Measurements from ENCODE around the gene COG5. TPM values are rescaled to one million over a fixed set of nuclear protein-coding genes. Genes with fewer than 3 reads are reported as not detected.

Gene COG5
- polyA plus RNA-seq, 3 donors: 12.7 to 29.0 (median 28.1) TPM

GRCh38 chr7:107304636-107305035 is 259.1 kb downstream of the COG5 start:
- Histone ChIP-seq H3K9ac (ENCODE audit: insufficient read depth, low read length, poor library complexity, severe bottlenecking) (no peak overlapping the region), H2AFZ (ENCODE audit: insufficient read depth, low read depth, low read length, poor library complexity, severe bottlenecking) (no peak overlapping the region), H3K9me3 (replicated peaks in 1 of 2; ENCODE audit: control insufficient read depth in 1 of 2, insufficient read depth in 1 of 2, low read length in 2 of 2) (peaks cover 0 to 4% of the 10 kb centered on the region in 2 donors), H3K27ac (ENCODE audit: low read depth in 1 of 2, low read length in 2 of 2) (no peak overlapping the region), H4K20me1 (ENCODE audit: insufficient read depth, low read length) (no peaks in the 10 kb centered on the region), H3K4me3 (replicated peaks in 1 of 3; ENCODE audit: low read depth in 2 of 3, low read length in 3 of 3) (no peak overlapping the region), H3K79me2 (ENCODE audit: insufficient read depth, low read length) (no peaks in the 10 kb centered on the region), H3K27me3 (ENCODE audit: control insufficient read depth in 2 of 2, insufficient read depth in 2 of 2, low read length in 2 of 2) (no peaks in the 10 kb centered on the region), H3K4me1 (ENCODE audit: control insufficient read depth in 1 of 2, insufficient read depth in 2 of 2, low read length in 2 of 2) (no peaks in the 10 kb centered on the region), H3K36me3 (replicated peaks in 1 of 2; ENCODE audit: control insufficient read depth in 1 of 2, insufficient read depth in 2 of 2, low read length in 2 of 2) (peaks cover 0 to 9% of the 10 kb centered on the region in 2 donors), H3K4me2 (replicated peaks; ENCODE audit: extremely low read depth, low read length, poor library complexity, severe bottlenecking) (no peak overlapping the region)
- 100% methylated on average over 2 of the region's 3 CpGs for WGBS (ENCODE audit: insufficient coverage)
- TF ChIP-seq CTCF (IDR thresholded peaks at IDR 0.05): no peak
- no peak overlapping the region for H3K27ac Mint-ChIP-seq
- H3K4me1 Mint-ChIP-seq: peaks cover 9% of the 10 kb centered on the region
- no peak overlapping the region for H3K4me3 Mint-ChIP-seq
- intact Hi-C loops (cut with micrococcal nuclease): no loop called here
- no peaks in the 10 kb centered on the region for H3K27me3 Mint-ChIP-seq (ENCODE audit: low read depth in 3 of 3)
- DNase-seq: no peak
- peaks cover 7 to 10% of the 10 kb centered on the region in 2 donors for H3K36me3 Mint-ChIP-seq
- H3K9me3 Mint-ChIP-seq: peaks cover 0 to 3% (median 0%) of the 10 kb centered on the region in 7 donors

GRCh38 chr7:107304063-107304462 is 259.7 kb downstream of the COG5 start:
- Mint-ChIP-seq H3K27me3 (ENCODE audit: low read depth in 3 of 3) (no peaks in the 10 kb centered on the region), H3K4me1 (peaks cover 9% of the 10 kb centered on the region), H3K27ac (no peak overlapping the region), H3K4me3 (no peak overlapping the region), H3K9me3 (peaks cover 0 to 3% (median 0%) of the 10 kb centered on the region in 7 donors), H3K36me3 (peaks cover 7 to 10% of the 10 kb centered on the region in 2 donors)
- Histone ChIP-seq H4K20me1 (ENCODE audit: insufficient read depth, low read length) (no peaks in the 10 kb centered on the region), H2AFZ (ENCODE audit: insufficient read depth, low read depth, low read length, poor library complexity, severe bottlenecking) (no peak overlapping the region), H3K4me2 (replicated peaks; ENCODE audit: extremely low read depth, low read length, poor library complexity, severe bottlenecking) (no peak overlapping the region), H3K4me1 (ENCODE audit: control insufficient read depth in 1 of 2, insufficient read depth in 2 of 2, low read length in 2 of 2) (no peaks in the 10 kb centered on the region), H3K36me3 (replicated peaks in 1 of 2; ENCODE audit: control insufficient read depth in 1 of 2, insufficient read depth in 2 of 2, low read length in 2 of 2) (peaks cover 0 to 9% of the 10 kb centered on the region in 2 donors), H3K27ac (ENCODE audit: low read depth in 1 of 2, low read length in 2 of 2) (no peak overlapping the region), H3K9ac (ENCODE audit: insufficient read depth, low read length, poor library complexity, severe bottlenecking) (no peak overlapping the region), H3K4me3 (replicated peaks in 1 of 3; ENCODE audit: low read depth in 2 of 3, low read length in 3 of 3) (no peak overlapping the region), H3K79me2 (ENCODE audit: insufficient read depth, low read length) (no peaks in the 10 kb centered on the region), H3K27me3 (ENCODE audit: control insufficient read depth in 2 of 2, insufficient read depth in 2 of 2, low read length in 2 of 2) (no peaks in the 10 kb centered on the region), H3K9me3 (replicated peaks in 1 of 2; ENCODE audit: control insufficient read depth in 1 of 2, insufficient read depth in 1 of 2, low read length in 2 of 2) (peaks cover 0 to 4% of the 10 kb centered on the region in 2 donors)
- no CpG with 5 or more reads among the region's 1 CpG for WGBS (ENCODE audit: insufficient coverage)
- intact Hi-C loops (cut with micrococcal nuclease): no loop called here
- no peak for DNase-seq
- no peak for TF ChIP-seq CTCF (IDR thresholded peaks at IDR 0.05)
